Small intestine (tissue), 7 donors: ENCODE measurements around the gene GALR2. TPM values are rescaled to one million over a fixed set of nuclear protein-coding genes. Genes with fewer than 3 reads are reported as not detected.

Source experiments
- DNase-seq, 2 donors: peaks; one replicate each; pipeline versions ENCODE4 v3.0.0 to v3.0.0-alpha.2; 2013
- FAIRE-seq: peaks from 2 replicates; lab custom pipeline; 2012; peaks lifted over from hg19 to GRCh38; lab: Jason Lieb, UNC
- H3K27ac ChIP-seq, 3 donors: one replicate each; pipeline ENCODE4 v1.5.1; 2013; ENCODE audit warnings: low read length in 2 of 3, mild to moderate bottlenecking in 2 of 3, control low read depth in 1 of 3, inconsistent platforms in 1 of 3, low read depth in 1 of 3, moderate library complexity in 1 of 3
- H3K27me3 ChIP-seq, 3 donors: one replicate each; pipeline ENCODE4 v1.6.1; 2013; ENCODE audit warnings: low read length in 3 of 3, inconsistent platforms in 1 of 3; ENCODE audit not compliant: control insufficient read depth in 3 of 3, insufficient read depth in 3 of 3
- H3K36me3 ChIP-seq, 3 donors: one replicate each; pipeline ENCODE4 v1.6.1; 2013; ENCODE audit warnings: low read length in 3 of 3, inconsistent platforms in 1 of 3, low read depth in 1 of 3, mild to moderate bottlenecking in 1 of 3, moderate library complexity in 1 of 3; ENCODE audit not compliant: control insufficient read depth in 3 of 3, insufficient read depth in 2 of 3
- H3K4me1 ChIP-seq, 3 donors: one replicate each; pipeline ENCODE4 v1.6.1; 2013; ENCODE audit warnings: low read length in 2 of 3, inconsistent platforms in 1 of 3, low read depth in 1 of 3, mild to moderate bottlenecking in 1 of 3, moderate library complexity in 1 of 3; ENCODE audit not compliant: control insufficient read depth in 3 of 3, insufficient read depth in 2 of 3
- H3K4me3 ChIP-seq, 3 donors: one replicate each; pipeline ENCODE4 v1.5.1; 2013; ENCODE audit warnings: low read length in 3 of 3, control low read depth in 1 of 3, inconsistent platforms in 1 of 3, low read depth in 1 of 3, mild to moderate bottlenecking in 1 of 3, moderate library complexity in 1 of 3
- H3K9me3 ChIP-seq, 2 donors: one replicate each; pipeline ENCODE4 v1.6.1; 2013; ENCODE audit warnings: low read depth in 1 of 2, low read length in 1 of 2; ENCODE audit not compliant: control insufficient read depth in 2 of 2, insufficient read depth in 1 of 2
- WGBS, 3 donors: extraction: QIAGEN DNeasy Blood & Tissue Kit; methylation state at CpG; one replicate each; pipeline ENCODE4 v1.1.7; 2013; 5-methylcytosine and 5-hydroxymethylcytosine counted together
- polyA plus RNA-seq, 4 donors: library from polyadenylated mRNA; stranded (reverse) in 3 of 4; unstranded in 1 of 4; fragments of 200-250 nt in 3 of 4; fragments of 120-200 nt in 1 of 4; gene quantifications; one replicate each; pipeline versions ENCODE4 v1.2.1 to v1.2.3, GENCODE V29; 2013
- donor health status: healthy with polysubstance abuse.
- donor health status: control.
- donor health status: control.
- donor health status: Bipolar disorder and iron deficiency.
- donor health status: healthy.

Gene GALR2
- polyA plus RNA-seq, 4 donors: 0.25 to 0.54 TPM; not detected in 2

GRCh38 chr17:76048025-76048605 lies 26.5 kb upstream of the GALR2 start:
- FAIRE-seq (no peak), DNase-seq (no peak)
- H3K36me3 ChIP-seq: peaks cover 23 to 79% (median 34%) of the 10 kb centered on the region in 3 donors
- H3K27ac ChIP-seq: no peak overlapping the region
- no peaks in the 10 kb centered on the region for H3K27me3 ChIP-seq
- H3K9me3 ChIP-seq: no peaks in the 10 kb centered on the region
- H3K4me1 ChIP-seq: peaks cover 0 to 18% (median 0%) of the 10 kb centered on the region in 3 donors
- no peak overlapping the region for H3K4me3 ChIP-seq
- 83 to 88% (median 87%) methylated on average over 9 of the region's 9 CpGs for WGBS, 3 donors

GRCh38 chr17:76048711-76049110 lies 25.9 kb upstream of the GALR2 start:
- H3K4me1 ChIP-seq: peaks cover 0 to 22% (median 0%) of the 10 kb centered on the region in 3 donors
- H3K36me3 ChIP-seq: peaks cover 24 to 78% (median 32%) of the 10 kb centered on the region in 3 donors
- FAIRE-seq: no peak
- WGBS, 3 donors: 79 to 81% (median 80%) methylated on average over 9 of the region's 9 CpGs
- H3K27ac ChIP-seq: no peak overlapping the region
- H3K9me3 ChIP-seq: no peaks in the 10 kb centered on the region
- no peak overlapping the region for H3K4me3 ChIP-seq
- H3K27me3 ChIP-seq: no peaks in the 10 kb centered on the region
- no peak for DNase-seq

GRCh38 chr17:76049239-76049638 lies 25.3 kb upstream of the GALR2 start:
- Histone ChIP-seq H3K4me3 (no peak overlapping the region), H3K27me3 (no peaks in the 10 kb centered on the region), H3K27ac (no peak overlapping the region), H3K4me1 (peaks cover 0 to 24% (median 0%) of the 10 kb centered on the region in 3 donors), H3K9me3 (no peaks in the 10 kb centered on the region), H3K36me3 (peaks cover 20 to 78% (median 32%) of the 10 kb centered on the region in 3 donors)
- WGBS, 3 donors: 89 to 95% (median 95%) methylated on average over 3 of the region's 3 CpGs
- FAIRE-seq: no peak
- DNase-seq: no peak

- Histone ChIP-seq H3K27ac (peak overlapping the region in 1 of 3 donors; percentile 82), H3K4me3 (no peak overlapping the region), H3K9me3 (no peaks in the 10 kb centered on the region), H3K36me3 (peaks cover 20 to 77% (median 26%) of the 10 kb centered on the region in 3 donors), H3K4me1 (peaks cover 0 to 24% (median 0%) of the 10 kb centered on the region in 3 donors), H3K27me3 (no peaks in the 10 kb centered on the region)
- WGBS, 3 donors: 95 to 96% (median 95%) methylated on average over 15 of the region's 15 CpGs
- FAIRE-seq (no peak), DNase-seq (no peak)
These were observed 24.6 kb upstream of the GALR2 start for GRCh38 chr17:76049836-76050537.

GRCh38 chr17:76050538-76051467 lies 23.8 kb upstream of the GALR2 start:
- 88 to 94% (median 89%) methylated on average over 11 of the region's 11 CpGs for WGBS, 3 donors
- H3K27ac ChIP-seq: peak overlapping the region in 1 of 3 donors; percentile 82
- FAIRE-seq: no peak
- DNase-seq: peak in 1 of 2 donors; percentile 62
- no peaks in the 10 kb centered on the region for H3K27me3 ChIP-seq
- H3K4me1 ChIP-seq: peaks cover 0 to 24% (median 0%) of the 10 kb centered on the region in 3 donors
- no peaks in the 10 kb centered on the region for H3K9me3 ChIP-seq
- no peak overlapping the region for H3K4me3 ChIP-seq
- peaks cover 20 to 78% (median 21%) of the 10 kb centered on the region in 3 donors for H3K36me3 ChIP-seq

- no peaks in the 10 kb centered on the region for H3K27me3 ChIP-seq
- no peak overlapping the region for H3K4me3 ChIP-seq
- H3K27ac ChIP-seq: peak overlapping the region in 1 of 3 donors; percentile 82
- FAIRE-seq (no peak), DNase-seq (no peak)
- H3K4me1 ChIP-seq: peaks cover 0 to 24% (median 0%) of the 10 kb centered on the region in 3 donors
- H3K36me3 ChIP-seq: peaks cover 22 to 74% (median 28%) of the 10 kb centered on the region in 3 donors
- no peaks in the 10 kb centered on the region for H3K9me3 ChIP-seq
- WGBS, 3 donors: 83 to 84% (median 84%) methylated on average over 6 of the region's 6 CpGs
These were observed 23.0 kb upstream of the GALR2 start for GRCh38 chr17:76051561-76051960.

GRCh38 chr17:76053246-76054111 lies 21.1 kb upstream of the GALR2 start:
- DNase-seq (no peak), FAIRE-seq (no peak)
- H3K36me3 ChIP-seq: peaks cover 24 to 69% (median 28%) of the 10 kb centered on the region in 3 donors
- H3K4me3 ChIP-seq: no peak overlapping the region
- peak overlapping the region in 1 of 3 donors; percentile 40 for H3K27ac ChIP-seq
- H3K9me3 ChIP-seq: no peaks in the 10 kb centered on the region
- H3K27me3 ChIP-seq: no peaks in the 10 kb centered on the region
- WGBS, 3 donors: 80 to 87% (median 81%) methylated on average over 17 of the region's 17 CpGs
- peaks cover 0 to 24% (median 0%) of the 10 kb centered on the region in 3 donors for H3K4me1 ChIP-seq
